Effector CD8-positive, alpha-beta T cell (primary cell): ENCODE results near the gene GLMP.

Experiments used
- DNase-seq: peaks from one replicate; lab custom pipeline; 2025; lab: John Stamatoyannopoulos, UW

Gene GLMP

GRCh38 chr1:156249593-156249992 lies 45.9 kb downstream of the GLMP start:
- DNase-seq, result no peak

DNA sequence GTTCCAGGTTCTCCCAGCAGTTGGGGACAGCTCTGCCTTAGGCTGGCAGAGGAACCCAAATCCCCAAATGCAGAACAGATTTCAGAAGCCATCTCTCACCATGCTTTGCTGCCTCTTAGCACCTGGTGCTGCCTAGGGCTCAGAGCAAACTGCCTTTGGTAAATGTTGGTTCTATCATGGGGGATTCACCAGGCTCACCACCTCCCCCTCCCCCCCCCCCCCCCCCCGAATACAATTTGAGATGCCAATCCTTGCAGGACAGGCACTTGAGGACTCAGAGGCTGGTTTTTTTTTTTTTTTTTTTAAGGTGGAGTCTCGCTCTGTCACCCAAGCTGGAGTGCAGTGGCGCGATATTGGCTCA lies 47.2 kb downstream of the GLMP start:
- DNase-seq, result no peak

- DNase-seq, result no peak
These were observed 47.8 kb downstream of the GLMP start, which contains the start of gene PAQR6 for GRCh38 chr1:156247460-156248322. Gene PAQR6, minus strand, starts transcription at chr1:156248056. Its CDS starts 1,325 bp downstream, at chr1:156246731.

DNA sequence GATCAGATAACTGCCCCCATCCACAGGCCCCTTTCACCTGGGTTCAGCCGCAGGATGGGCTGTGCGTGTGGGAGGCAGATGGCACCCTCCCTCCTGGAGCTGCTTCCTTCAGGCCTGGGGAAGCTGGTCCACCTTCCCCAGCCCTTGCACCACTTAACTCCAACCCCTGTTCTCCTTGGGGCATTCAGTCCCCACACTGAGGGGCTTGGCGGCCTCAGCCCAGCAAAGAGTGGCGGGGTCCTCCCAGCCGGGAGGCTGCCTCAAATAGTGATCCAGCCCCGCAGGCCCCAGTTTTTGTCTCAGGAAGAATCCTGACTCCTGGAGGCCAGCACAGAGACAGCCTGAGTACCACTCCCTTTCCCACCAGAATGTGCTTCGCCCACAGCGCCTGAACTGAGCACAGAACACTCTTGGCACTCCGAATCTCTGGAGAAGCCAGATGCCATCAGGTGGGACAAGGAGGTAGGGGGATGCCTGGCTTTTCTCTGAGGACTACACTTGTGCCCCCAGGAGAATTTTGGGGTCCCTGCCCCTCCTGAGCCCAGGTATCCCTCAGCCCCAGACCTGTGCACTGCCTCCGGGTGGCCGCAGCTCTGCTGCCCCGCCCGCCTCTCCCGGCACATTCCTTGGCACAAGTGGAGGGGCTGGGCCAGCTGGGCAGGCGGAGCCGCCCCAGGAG lies 48.6 kb downstream of the GLMP start:
- no peak for DNase-seq

- no peak for DNase-seq
These were observed 49.2 kb downstream of the GLMP start for GRCh38 chr1:156246241-156246780.

DNA sequence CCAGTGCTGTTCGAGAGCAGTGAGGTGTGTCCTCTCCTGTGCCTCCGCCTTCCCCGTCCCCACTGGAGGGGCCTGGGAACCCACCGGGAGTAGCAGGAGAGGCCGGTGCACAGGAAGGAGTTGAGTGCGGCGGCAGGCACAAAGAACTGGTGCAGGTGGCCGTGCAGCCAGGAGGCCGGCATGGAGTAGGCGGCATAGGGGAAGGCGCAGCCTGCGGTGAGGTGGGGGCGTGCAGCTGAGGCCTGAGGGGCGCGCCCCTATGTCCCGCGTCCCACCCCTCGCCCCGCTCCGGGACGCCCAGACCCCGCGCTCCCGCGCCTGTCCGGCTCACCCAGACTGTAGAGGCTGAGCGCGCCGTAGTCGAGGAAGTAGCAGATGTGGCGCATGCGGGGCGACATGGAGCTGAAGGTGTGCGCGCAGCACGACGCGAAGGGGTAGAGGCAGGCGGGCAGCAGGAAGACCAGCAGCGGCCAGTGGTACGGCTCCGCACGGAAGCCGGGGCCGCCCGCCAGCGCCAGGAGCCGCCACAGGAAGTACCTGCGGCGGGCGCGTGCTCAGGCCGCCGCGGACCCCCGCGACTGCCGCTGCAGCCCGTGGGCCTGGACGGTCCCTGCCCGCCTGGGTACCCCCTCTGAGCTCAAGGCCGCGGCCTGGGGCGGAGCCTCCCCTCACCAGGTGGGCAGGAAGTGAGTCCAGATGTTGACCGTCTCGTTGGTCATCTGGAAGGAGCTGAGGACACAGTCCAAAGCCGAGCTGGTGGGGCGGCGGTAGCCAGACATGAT lies 49.8 kb downstream of the GLMP start:
- DNase-seq, result no peak

- DNase-seq, result no peak
These were observed 50.8 kb downstream of the GLMP start for GRCh38 chr1:156244712-156245111.

- no peak for DNase-seq
These were observed 51.4 kb downstream of the GLMP start for GRCh38 chr1:156244126-156244525.

GRCh38 chr1:156242738-156243137 lies 52.7 kb downstream of the GLMP start:
- DNase-seq, result no peak
